ENCODE measurements around the gene SLC2A5. TPM values are rescaled to one million over a fixed set of nuclear protein-coding genes. Genes with fewer than 3 reads are reported as not detected.
A peak's percentile ranks its signal among the peaks of the same experiment; 100 is the strongest.

SLC2A5 gene
- total and polyA plus RNA-seq, 4 donors: 0.31 to 17.5 (median 8.1) TPM

DNA sequence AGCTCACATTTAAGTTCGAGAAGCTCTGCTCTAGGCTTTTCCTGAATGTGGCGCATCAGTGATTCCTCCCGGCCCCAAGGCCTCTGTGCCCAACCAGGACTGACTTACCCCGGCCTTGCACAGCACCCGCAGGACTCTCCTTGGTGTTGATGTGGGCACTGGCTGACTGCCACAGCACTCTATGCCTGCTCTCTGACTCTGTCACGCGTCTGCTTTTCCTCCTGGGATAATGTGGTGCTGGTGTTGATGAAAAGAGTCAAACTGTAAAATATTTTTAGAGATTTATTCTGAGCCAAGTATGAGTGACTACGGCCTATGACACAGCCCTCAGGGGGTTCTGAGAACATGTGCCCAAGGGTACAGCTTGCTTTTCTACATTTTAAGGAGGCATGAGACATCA lies 15.5 kb upstream of the SLC2A5 start:
- intact Hi-C loops (cut with DNase I): no loop called here
- Histone ChIP-seq H3K27me3 (ENCODE audit: control insufficient read depth in 1 of 2, insufficient read depth in 2 of 2, low read length in 1 of 2) (no peaks in the 10 kb centered on the region), H3K36me3 (ENCODE audit: control insufficient read depth in 1 of 2, insufficient read depth in 2 of 2, low read length in 1 of 2) (no peaks in the 10 kb centered on the region), H3K9me3 (ENCODE audit: control insufficient read depth, low read length) (no peaks in the 10 kb centered on the region), H3K4me1 (ENCODE audit: control insufficient read depth in 1 of 2, insufficient read depth in 2 of 2, low read length in 2 of 2) (no peaks in the 10 kb centered on the region), H3K27ac (ENCODE audit: low read depth in 1 of 2, low read length in 2 of 2) (peak overlapping the region in 1 of 2 donors; percentile 10), H3K4me3 (ENCODE audit: low read length in 2 of 2) (no peak overlapping the region)
- ATAC-seq (ENCODE audit: low FRiP score) (peak; percentile 65), DNase-seq (peak; percentile 83 to 89)
- WGBS, 2 donors: 5% methylated on average over 8 of the region's 8 CpGs

DNA sequence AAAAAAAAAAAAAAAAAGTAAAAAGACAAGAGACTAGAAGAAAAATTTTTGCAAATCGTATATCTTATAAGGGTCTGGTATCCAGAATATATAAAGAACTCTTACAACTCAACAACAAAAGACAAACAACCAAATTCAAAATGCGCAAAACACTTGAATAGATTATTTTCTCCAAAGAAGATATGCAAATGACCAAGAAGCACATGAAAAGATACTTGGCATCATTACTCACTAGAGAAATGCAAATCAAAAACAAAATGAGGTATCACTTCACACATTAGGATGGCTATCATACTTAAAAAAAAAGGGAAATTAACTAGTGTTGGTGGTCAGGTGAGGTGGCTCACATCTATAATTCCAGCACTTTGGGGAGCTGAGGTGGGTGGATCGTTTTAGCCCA lies 12.0 kb upstream of the SLC2A5 start:
- Histone ChIP-seq H3K4me3 (ENCODE audit: low read length in 2 of 2) (no peak overlapping the region), H3K27me3 (ENCODE audit: control insufficient read depth in 1 of 2, insufficient read depth in 2 of 2, low read length in 1 of 2) (no peaks in the 10 kb centered on the region), H3K9me3 (ENCODE audit: control insufficient read depth, low read length) (no peaks in the 10 kb centered on the region), H3K4me1 (ENCODE audit: control insufficient read depth in 1 of 2, insufficient read depth in 2 of 2, low read length in 2 of 2) (no peaks in the 10 kb centered on the region), H3K36me3 (ENCODE audit: control insufficient read depth in 1 of 2, insufficient read depth in 2 of 2, low read length in 1 of 2) (no peaks in the 10 kb centered on the region), H3K27ac (ENCODE audit: low read depth in 1 of 2, low read length in 2 of 2) (no peak overlapping the region)
- DNase-seq (no peak), ATAC-seq (ENCODE audit: low FRiP score) (no peak)
- 94 to 96% methylated on average over 3 of the region's 3 CpGs for WGBS, 2 donors
- intact Hi-C loops (cut with DNase I): no loop called here

DNA sequence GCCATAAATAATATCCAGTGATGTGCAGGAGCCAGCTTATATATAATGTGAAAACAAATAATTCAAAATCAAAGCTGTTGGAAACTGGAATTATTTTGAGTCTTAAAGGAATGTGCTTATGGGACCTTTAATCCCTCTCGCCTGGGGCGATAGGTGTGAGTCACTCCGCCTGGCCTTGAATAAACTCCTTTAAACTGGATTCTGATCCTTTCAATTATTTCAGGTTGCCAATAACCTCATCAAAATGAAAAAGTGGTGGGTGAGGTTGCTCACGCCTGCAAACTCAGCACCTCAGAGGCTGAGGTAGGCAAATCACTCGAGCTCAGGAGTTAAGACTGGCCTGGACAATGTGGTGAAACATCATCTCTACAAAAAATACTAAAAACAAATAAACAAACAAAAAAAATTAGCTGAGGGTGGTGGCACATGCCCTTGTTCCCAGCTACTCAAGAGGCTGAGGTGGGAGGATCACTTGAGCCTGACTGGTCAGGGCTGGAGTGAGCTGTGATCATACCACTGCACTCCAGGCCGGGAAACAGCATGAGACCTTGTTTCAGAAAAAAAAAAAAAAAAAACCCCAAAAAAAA lies 11.4 kb upstream of the SLC2A5 start:
- H3K27me3 ChIP-seq (ENCODE audit: control insufficient read depth in 1 of 2, insufficient read depth in 2 of 2, low read length in 1 of 2): no peaks in the 10 kb centered on the region
- intact Hi-C loops (cut with DNase I): no loop called here
- no peaks in the 10 kb centered on the region for H3K4me1 ChIP-seq (ENCODE audit: control insufficient read depth in 1 of 2, insufficient read depth in 2 of 2, low read length in 2 of 2)
- no peak overlapping the region for H3K27ac ChIP-seq (ENCODE audit: low read depth in 1 of 2, low read length in 2 of 2)
- H3K36me3 ChIP-seq (ENCODE audit: control insufficient read depth in 1 of 2, insufficient read depth in 2 of 2, low read length in 1 of 2): no peaks in the 10 kb centered on the region
- no peak for ATAC-seq (ENCODE audit: low FRiP score)
- H3K9me3 ChIP-seq (ENCODE audit: control insufficient read depth, low read length): no peaks in the 10 kb centered on the region
- no peak for DNase-seq
- 91 to 92% methylated on average over 6 of the region's 6 CpGs for WGBS, 2 donors
- no peak overlapping the region for H3K4me3 ChIP-seq (ENCODE audit: low read length in 2 of 2)

DNA sequence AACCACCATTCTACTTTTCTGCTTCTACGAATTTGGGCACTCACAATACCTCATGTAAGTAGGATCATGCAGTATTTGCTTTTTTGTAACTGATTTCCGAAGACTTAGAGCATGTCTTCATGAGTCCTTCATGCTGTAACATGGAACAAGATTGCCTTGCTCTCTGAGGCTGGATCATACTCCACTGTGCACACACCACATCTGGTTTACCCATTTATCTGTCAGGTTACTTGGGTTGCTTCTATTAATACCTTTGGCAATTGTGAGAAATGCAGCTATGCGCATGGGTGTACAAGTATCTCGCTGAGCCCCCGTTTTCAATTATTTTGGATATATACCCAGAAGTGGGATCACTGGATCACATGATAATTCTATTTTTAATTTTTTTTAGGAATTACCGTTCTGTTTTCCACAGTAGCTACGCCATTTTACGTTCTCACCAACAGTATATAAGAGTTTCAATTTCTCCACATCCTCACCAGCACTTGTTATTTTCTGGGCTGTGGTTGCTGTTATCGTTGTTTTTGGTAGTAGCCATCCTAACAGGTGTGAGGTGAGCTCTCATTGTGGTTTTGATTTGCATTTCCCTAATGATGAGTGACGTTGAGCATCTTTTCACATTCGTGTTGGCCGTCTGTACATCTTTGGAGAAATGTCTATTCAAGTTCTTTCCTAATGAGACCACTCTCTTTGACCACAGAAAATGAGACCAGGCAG lies 10.7 kb upstream of the SLC2A5 start:
- ATAC-seq (ENCODE audit: low FRiP score) (no peak), DNase-seq (no peak)
- H3K4me1 ChIP-seq (ENCODE audit: control insufficient read depth in 1 of 2, insufficient read depth in 2 of 2, low read length in 2 of 2): no peaks in the 10 kb centered on the region
- intact Hi-C loops (cut with DNase I): no loop called here
- H3K36me3 ChIP-seq (ENCODE audit: control insufficient read depth in 1 of 2, insufficient read depth in 2 of 2, low read length in 1 of 2): no peaks in the 10 kb centered on the region
- no peak overlapping the region for H3K4me3 ChIP-seq (ENCODE audit: low read length in 2 of 2)
- 87 to 88% methylated on average over 12 of the region's 12 CpGs for WGBS, 2 donors
- H3K9me3 ChIP-seq (ENCODE audit: control insufficient read depth, low read length): no peaks in the 10 kb centered on the region
- no peaks in the 10 kb centered on the region for H3K27me3 ChIP-seq (ENCODE audit: control insufficient read depth in 1 of 2, insufficient read depth in 2 of 2, low read length in 1 of 2)
- H3K27ac ChIP-seq (ENCODE audit: low read depth in 1 of 2, low read length in 2 of 2): no peak overlapping the region

DNA sequence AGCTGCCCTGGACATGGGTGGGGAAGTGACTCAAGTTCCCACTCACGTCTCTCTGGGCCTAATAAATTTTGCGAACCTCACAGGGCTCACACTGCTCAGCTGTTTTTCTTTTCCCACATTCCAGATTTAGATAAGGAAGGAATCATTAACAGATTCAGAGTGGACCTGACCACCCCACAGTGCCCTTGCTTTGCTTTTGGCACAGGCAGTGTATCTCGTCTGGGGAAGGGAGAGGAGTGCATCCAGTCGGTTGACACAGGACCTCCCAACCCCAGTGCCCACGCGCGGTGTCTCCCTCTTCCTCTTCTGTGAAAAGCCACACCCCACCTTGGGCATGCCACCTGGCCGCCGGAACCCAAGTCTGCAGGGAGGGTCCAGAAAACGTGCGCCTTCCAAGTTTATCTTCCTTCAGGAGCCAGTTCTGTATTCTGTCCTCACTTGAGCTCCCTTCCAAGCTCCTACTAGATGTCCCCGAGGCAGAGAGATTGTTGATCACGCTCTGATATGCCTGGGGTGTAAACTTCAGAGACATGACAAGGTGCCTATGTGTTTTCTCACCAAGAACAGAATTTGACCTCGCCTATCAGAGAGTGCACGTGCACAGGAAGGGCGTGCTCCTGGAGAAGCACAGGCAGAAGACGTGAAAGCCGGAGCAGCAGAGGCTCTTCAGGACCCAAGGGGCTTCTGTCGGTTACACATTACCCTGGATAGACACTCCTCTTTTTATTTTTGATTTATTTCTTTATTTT lies 9.5 kb upstream of the SLC2A5 start:
- H3K36me3 ChIP-seq (ENCODE audit: control insufficient read depth in 1 of 2, insufficient read depth in 2 of 2, low read length in 1 of 2): no peaks in the 10 kb centered on the region
- H3K27ac ChIP-seq (ENCODE audit: low read depth in 1 of 2, low read length in 2 of 2): no peak overlapping the region
- intact Hi-C loops (cut with DNase I): no loop called here
- no peak for DNase-seq
- no peaks in the 10 kb centered on the region for H3K9me3 ChIP-seq (ENCODE audit: control insufficient read depth, low read length)
- WGBS, 2 donors: 77 to 84% methylated on average over 19 of the region's 19 CpGs
- no peaks in the 10 kb centered on the region for H3K4me1 ChIP-seq (ENCODE audit: control insufficient read depth in 1 of 2, insufficient read depth in 2 of 2, low read length in 2 of 2)
- no peak for ATAC-seq (ENCODE audit: low FRiP score)
- no peak overlapping the region for H3K4me3 ChIP-seq (ENCODE audit: low read length in 2 of 2)
- H3K27me3 ChIP-seq (ENCODE audit: control insufficient read depth in 1 of 2, insufficient read depth in 2 of 2, low read length in 1 of 2): no peaks in the 10 kb centered on the region

DNA sequence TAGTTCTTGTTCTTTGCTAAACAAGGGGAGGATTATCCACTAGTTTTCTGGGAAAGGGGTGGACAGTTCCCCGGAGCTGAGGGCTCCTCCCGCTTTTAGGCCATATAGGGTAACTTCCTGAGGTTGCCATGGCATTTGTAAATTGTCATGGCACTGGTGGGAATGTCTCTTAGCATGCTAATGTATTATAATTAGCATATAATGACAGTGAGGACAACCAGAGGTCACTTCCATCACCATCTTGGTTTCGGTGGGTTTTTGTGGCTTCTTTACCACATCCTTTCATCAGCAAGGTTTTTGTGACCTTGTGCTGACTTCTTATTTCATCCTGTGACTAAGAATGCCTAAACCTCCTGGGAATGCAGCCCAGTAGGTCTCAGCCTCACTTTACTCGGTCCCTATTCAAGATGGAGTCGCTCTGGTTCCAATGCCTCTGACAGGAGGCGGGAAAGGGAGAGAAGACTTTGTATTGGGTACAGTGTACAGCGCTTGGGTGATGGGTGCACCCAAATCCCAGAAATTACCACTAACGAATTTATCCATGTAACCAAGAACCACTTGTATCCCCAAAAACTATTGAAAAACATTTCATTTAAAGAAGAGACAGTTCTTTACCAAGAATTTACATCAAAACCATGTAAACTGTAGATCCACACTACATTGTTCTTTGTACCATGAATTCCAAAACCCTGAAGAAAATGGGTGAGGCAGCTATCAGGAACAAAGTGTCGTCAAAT lies 8.7 kb upstream of the SLC2A5 start:
- WGBS, 2 donors: 81 to 85% methylated on average over 9 of the region's 9 CpGs
- Histone ChIP-seq H3K4me3 (ENCODE audit: low read length in 2 of 2) (no peak overlapping the region), H3K9me3 (ENCODE audit: control insufficient read depth, low read length) (no peaks in the 10 kb centered on the region), H3K27me3 (ENCODE audit: control insufficient read depth in 1 of 2, insufficient read depth in 2 of 2, low read length in 1 of 2) (no peaks in the 10 kb centered on the region), H3K4me1 (ENCODE audit: control insufficient read depth in 1 of 2, insufficient read depth in 2 of 2, low read length in 2 of 2) (no peaks in the 10 kb centered on the region), H3K36me3 (ENCODE audit: control insufficient read depth in 1 of 2, insufficient read depth in 2 of 2, low read length in 1 of 2) (no peaks in the 10 kb centered on the region), H3K27ac (ENCODE audit: low read depth in 1 of 2, low read length in 2 of 2) (no peak overlapping the region)
- intact Hi-C loops (cut with DNase I): no loop called here
- ATAC-seq (ENCODE audit: low FRiP score) (no peak), DNase-seq (no peak)

DNA sequence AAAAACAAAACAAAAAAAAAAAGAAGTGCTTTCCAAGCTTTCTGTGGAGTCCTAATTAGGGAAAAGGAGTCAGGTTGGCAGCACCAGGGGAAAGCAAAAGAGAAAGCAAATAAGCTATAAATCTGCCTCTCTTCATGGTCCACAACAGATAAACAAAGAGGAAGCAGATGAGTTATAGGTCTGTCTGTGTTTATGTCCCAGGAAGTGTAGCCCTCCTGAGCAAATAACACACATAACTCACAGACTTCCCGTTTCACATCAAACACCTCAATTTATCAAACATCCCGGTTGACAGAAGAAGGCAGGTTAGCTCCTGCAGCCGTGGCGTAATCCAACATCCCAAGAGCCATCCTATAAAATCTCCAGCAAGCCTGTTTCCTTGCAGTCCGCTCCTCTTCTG lies 5.6 kb upstream of the SLC2A5 start:
- DNase-seq: no peak
- WGBS, 2 donors: 48 to 79% methylated on average over 5 of the region's 5 CpGs

DNA sequence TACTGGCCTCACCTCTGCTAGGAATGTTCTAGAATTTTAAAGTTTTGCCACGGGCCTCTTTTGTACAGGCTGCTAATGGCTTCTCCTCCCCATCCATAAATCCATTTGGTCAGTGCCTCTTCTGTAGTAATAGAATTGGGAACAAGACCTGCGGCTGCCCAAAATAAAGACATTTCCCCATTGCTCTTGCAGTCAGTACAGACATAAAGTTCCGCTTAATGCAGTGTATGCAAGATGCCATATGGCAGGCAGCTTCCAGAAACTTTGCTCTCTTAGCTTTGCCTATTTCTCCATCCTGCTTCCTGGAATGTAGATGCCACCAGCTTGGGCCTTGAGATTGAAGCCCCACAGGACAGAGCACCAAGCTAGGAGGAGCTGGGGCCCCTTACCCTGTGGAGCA lies 3.7 kb upstream of the SLC2A5 start:
- DNase-seq (no peak), ATAC-seq (ENCODE audit: low FRiP score) (no peak)
- H3K4me1 ChIP-seq (ENCODE audit: control insufficient read depth in 1 of 2, insufficient read depth in 2 of 2, low read length in 2 of 2): no peaks in the 10 kb centered on the region
- H3K36me3 ChIP-seq (ENCODE audit: control insufficient read depth in 1 of 2, insufficient read depth in 2 of 2, low read length in 1 of 2): no peaks in the 10 kb centered on the region
- H3K27me3 ChIP-seq (ENCODE audit: control insufficient read depth in 1 of 2, insufficient read depth in 2 of 2, low read length in 1 of 2): no peaks in the 10 kb centered on the region
- H3K4me3 ChIP-seq (ENCODE audit: low read length in 2 of 2): no peak overlapping the region
- intact Hi-C loops (cut with DNase I): no loop called here
- 87 to 94% methylated on average over 3 of the region's 3 CpGs for WGBS, 2 donors
- H3K27ac ChIP-seq (ENCODE audit: low read depth in 1 of 2, low read length in 2 of 2): no peak overlapping the region
- no peaks in the 10 kb centered on the region for H3K9me3 ChIP-seq (ENCODE audit: control insufficient read depth, low read length)

More for the DNA sequence above, 5.6 kb upstream of the SLC2A5 start:
- Histone ChIP-seq H3K9me3 (ENCODE audit: control insufficient read depth, low read length) (no peaks in the 10 kb centered on the region), H3K27me3 (ENCODE audit: control insufficient read depth in 1 of 2, insufficient read depth in 2 of 2, low read length in 1 of 2) (no peaks in the 10 kb centered on the region), H3K4me3 (ENCODE audit: low read length in 2 of 2) (no peak overlapping the region), H3K27ac (ENCODE audit: low read depth in 1 of 2, low read length in 2 of 2) (no peak overlapping the region), H3K4me1 (ENCODE audit: control insufficient read depth in 1 of 2, insufficient read depth in 2 of 2, low read length in 2 of 2) (no peaks in the 10 kb centered on the region), H3K36me3 (ENCODE audit: control insufficient read depth in 1 of 2, insufficient read depth in 2 of 2, low read length in 1 of 2) (no peaks in the 10 kb centered on the region)
- ATAC-seq (ENCODE audit: low FRiP score): no peak
- intact Hi-C loops (cut with DNase I): no loop called here

All from aorta (tissue), 5 donors.